ENCODE data around the gene BIRC5.

BIRC5 gene

DNA sequence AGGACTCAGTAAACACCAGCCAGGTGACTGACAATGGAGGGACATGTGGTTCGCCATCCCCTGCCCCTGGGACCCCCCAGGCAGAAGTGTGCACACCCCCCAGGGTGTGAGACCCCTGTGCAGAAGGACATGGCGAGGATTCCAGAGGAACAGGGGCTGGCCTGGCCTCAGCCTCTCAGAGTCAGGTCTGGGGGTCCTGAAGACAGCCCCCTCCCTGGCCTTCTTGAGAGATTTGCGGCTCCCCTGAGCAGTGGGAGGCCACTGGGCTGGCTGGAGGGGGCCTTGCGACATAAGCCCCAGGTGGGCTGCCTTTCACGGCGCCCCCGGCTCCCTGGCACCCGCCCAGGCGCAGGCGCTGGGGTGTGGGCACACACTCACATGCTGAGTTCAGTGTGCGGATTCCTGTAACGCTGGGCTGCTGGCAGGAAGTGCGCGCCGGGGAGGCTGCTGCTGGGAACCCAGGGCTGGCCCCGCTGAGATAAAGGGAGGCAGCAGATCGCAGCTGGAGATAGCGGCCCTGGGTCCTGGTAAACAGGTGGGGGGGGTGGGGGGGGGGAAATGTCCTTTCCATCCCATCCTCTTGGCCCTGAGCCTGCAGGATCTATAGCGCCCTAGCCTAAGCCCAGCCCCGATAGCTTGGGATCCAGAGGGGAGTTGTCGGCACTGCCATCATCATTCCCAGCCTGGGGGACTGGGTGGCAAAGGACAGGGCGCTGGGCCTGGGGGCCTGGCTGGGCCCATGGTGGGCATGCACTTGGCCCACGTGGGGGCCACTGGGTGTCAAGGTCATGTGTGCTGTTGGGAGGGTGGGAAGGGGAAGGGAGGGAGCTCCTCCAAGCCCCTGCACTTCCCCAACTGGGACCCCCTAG, 44.5 kb downstream of the BIRC5 start:
- peak; percentile 80 for DNase-seq

DNA sequence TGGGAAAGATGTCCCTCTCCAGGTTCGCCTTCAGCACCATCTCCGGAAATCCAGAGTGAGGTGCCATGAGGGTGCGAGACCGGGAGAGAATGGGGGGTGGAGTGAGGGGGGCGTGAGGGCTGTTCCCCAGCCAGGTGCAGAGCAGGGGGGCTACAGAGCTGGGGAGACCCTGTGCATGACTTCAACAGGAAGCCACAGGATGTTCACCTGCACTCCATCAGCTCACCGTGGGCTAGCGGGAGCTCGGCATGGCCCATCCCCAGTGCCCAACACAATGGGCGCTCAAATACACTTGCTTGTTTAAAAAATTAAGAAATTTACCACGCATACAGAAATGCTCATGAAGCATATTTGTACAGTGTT, 45.1 kb downstream of the BIRC5 start:
- no peak for DNase-seq

DNA sequence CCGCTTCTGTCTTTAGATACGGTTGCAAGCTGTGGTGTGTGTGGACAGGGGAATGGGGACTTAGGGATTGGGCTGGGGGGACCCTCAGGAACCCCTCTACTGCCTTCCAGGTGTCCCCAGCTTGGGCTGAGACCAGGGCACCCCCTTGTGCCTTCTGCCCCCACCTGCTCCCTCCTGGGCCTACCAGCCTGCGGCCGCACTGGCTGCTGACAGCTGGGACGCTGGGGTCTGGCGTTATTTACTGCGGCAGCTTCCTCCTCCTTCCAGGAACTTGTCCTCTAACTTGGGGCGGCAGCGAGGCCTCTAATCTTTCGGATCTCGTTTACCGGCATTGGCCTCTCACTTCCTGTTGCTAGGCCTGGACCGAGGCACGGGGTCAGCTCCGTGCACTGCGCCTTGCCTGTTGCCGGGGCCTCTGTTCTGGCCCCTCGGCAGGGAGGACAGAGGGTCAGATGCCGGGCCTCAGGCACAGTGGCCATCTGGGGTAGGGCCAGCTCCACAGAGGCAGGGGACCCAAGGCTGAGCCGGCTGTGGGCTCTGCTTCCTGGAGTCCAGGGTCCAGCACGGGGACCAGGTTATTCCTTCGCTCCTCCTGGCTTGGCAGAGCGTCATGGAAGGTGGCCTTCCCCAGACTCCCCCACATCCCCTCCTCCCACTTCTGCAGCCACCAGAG, 49.1 kb downstream of the BIRC5 start:
- DNase-seq: peak; percentile 35

DNA sequence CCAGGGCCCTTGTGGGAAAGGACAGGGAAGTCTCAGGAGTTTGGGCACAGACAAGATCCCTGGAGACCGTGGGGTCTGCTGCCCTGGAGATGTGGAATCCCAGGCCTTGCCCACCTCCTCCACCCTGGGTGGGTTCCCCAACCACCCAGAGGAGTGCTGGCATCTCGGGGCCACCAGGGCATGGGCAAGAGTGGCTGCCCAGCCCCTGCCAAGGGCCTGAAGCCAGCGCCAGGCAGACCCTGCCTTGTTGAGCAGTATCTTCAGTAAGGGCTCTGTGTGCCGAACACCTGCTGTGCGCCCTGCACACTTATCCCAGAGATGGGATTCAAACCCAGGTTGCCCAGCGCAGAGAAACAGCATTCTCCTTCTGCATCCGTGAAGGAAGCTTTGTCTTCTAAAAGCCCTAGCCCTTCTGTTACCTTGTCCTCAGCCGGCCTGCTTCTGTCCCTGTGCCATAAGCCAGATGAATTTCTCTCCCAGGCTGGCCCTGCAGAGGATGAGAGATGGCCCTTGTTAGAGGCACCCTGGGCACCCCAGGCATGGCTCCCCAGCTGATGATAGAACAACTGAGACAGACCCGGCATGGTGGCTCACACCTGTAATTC, 49.8 kb downstream of the BIRC5 start:
- no peak for DNase-seq

DNA sequence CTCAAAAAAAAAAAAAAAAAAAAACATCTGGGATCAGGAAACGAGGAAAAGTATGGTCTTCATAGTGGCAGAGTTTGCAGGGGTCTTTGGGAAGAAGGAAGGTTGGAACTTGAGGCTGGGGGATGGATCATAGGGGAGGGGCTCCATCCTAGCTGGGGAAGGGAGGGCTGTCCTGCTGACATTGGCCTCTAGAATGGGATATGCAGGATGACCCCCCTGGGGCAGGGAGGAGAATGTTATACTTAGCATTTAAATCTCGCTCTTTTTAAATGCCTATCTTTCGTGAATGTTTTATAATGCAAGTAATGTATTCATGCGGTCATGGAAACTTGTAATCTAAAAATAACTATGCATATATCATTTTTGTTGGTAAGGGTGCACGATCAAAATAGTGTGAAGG, 50.5 kb downstream of the BIRC5 start:
- no peak for DNase-seq

DNA sequence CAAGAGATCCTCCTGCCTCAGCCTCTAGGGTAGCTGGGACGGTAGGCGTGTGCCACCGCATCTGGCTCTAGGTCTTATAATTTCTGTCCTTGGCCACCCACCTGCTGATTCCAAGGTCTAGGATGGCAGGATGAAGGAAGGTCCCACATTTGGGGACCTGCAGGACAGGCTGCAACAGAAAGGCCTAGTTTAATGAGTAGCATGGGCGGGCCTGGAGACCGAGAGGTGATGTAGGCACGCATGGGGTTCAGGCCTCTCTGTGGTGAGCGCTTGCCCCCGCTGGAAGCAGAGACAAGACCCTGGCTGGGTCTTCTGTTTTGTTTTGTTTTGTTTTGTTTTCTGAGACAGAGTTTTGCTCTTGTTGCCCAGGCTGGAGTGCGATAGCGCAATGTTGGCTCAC, 51.1 kb downstream of the BIRC5 start:
- DNase-seq: no peak

DNA sequence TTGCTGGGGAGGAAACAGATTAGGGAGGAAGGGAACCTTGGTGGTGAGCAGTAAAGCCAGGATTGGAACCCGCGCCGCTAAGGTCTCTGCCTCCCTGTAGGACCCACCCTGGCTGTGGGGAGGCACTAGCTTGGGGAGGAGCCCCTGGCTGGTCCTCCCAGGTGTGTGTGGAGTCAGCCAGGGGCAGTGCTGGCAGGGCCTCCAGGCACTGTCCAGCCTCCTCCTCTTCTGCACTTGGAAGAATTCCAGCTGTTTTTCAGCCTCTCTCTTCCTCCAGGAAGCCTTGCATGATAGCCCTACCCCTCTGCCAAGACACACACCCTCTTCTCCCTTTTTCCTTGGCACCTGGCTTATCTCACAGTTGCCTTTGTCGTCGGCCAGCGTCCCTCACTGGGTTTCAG, 52.2 kb downstream of the BIRC5 start:
- DNase-seq: no peak

DNA sequence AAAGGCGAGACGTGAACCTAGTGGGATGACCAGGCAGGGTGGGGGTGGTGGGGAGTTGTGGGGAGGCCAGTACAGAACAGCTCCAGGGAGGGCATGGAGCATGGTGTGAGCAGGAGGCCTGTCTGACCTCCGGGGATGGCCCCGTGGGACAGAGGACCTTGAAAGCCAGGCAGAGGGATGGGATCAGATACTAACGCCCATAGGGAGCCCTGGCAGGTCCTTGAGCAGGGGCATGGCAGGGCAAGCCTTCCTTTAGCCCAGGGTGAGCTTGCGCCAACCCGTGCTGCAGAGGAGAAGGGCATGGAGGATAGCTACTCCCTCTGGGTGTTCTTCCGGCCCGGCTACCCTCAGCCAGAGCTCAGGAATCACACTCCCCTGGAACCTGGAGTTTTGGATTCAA, 52.7 kb downstream of the BIRC5 start:
- no peak for DNase-seq

DNA sequence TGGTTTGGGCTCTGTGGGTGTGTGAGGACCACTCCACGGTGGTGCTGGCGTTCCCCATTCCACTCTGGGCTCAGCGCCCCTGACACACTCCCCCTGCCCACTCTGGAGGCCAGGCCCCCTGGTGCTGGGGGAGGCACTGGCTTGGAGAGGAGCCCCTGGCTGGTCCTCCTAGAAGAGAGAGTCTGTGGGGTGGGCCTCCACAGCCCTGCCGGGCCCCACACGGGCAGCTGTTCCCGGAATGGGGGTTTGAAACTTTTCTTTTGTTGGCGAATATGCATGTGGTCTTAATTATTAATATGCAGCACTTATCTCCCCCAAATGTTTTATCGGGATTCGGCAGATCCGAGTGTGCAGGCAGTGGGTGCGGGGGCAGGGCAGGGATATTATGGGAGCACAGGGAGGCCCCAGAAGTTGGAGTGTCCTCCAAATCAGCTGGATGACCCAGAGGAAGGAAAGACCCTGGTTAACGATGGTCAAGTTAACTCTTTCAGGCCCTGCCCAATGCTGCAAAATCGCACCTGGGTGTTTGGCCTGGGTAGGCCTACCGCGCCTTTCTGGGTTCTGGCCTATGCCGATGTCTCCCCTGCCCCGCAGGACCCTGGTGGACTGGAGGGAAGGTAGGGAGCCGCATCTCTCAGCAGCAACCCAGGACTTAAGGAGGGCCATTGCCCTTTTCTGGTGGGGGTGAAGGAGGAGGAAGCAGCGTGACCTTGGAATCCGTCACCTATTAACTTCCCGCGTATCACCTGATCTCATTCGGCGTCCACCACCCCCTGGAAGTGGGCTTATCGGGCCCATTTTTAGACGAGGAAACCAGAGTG, 53.4 kb downstream of the BIRC5 start:
- DNase-seq: no peak

DNA sequence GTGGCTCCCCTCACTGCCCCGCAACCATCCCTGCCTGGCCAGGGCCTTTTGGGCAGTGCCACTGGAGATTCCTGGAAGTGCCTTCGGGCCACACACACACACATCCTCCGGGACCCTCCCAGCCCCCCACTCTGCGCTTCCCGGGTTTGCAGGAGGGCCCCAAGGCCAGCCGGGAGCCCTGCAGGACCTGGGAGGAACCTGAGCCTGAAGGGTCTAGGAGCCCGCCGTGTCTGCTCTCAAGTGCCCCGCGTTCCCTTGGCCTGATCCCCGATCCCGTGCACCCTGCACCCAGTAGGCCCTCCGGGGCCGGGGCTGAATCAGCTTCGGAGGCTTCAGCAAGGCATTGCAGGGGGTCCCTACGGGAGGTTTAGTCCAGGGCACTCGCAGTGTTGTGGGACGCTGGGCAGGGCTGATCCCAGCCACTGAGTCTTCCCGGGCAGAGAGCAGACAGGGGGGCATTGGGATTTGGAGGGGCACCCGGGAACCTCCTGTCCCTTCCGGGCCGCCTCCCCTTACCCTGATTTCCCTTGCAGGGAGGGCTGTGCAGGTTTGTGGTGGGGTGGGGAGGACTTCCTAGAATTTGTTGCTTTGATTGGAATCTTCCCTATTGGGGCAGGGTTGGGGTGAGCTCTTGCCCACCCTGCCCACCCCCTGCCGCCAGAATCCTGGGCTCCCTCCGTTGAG, 54.3 kb downstream of the BIRC5 start:
- no peak for DNase-seq

DNA sequence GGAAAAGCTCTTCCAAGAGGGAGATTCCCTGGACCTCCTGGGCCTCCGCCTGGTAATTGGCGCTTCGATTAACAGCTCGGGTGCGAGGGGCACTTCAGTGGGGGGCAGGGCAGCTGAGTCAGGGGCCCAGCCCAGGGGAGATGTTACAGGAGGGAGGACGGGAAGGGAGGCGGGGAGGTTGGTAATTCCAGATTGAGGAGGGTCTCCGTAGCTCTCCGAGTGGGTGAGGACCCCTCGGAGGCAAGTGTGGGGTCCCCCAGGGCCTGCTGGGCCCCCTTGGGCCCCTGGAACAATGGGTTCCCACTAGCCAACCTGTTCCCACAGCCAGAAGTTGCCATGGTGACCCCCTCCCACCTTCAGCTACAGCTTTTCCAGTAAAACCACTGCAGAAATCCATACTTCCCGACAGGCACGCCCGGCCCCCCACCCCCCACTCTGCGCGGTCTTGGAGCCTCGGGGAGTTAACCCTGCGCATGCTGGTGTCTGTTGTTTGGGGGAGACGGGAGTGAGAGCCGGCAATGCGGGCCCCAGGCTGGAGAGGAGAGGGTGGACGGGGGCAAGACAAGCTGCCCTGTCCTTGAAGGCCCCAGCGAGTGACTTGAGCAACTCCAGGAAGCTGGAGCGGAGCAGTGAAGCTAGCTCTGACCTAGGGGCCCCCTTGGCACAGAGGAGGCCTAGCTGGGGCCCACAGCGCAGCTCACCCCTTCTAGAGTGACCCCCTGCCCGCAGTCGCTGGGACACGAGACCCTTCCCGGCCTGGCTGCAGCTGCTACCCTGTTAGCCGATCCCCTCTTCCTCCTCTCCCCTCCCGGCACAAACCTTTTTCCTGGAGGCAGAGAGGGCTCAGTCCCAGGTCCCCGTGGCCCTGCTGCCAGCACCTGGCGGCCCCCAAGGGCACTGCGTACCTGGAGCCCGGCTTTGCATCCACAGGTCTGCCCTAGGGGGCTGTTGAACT, 55.2 kb downstream of the BIRC5 start:
- DNase-seq: no peak

DNA sequence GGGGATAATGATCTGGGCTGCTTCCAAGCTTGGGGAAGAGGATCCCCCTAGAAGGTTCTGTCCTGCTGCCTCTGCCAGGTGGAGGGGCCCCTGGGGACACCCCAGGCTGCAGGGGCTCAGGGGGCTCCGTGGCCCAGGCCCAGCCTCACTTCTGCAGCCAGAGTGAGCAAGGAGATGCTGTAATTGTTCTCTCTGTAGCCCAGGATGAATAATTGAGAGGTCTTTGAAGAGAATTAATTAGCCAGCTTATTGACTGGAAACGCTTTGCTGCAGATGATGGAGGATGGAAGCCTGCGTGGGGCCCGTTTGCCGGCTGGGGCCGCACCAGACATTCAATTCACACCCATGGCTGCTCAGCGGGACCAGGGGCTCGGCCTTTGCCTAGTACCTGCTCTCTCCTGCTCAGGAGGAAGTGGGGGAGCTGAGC, 55.9 kb downstream of the BIRC5 start:
- no peak for DNase-seq

DNA sequence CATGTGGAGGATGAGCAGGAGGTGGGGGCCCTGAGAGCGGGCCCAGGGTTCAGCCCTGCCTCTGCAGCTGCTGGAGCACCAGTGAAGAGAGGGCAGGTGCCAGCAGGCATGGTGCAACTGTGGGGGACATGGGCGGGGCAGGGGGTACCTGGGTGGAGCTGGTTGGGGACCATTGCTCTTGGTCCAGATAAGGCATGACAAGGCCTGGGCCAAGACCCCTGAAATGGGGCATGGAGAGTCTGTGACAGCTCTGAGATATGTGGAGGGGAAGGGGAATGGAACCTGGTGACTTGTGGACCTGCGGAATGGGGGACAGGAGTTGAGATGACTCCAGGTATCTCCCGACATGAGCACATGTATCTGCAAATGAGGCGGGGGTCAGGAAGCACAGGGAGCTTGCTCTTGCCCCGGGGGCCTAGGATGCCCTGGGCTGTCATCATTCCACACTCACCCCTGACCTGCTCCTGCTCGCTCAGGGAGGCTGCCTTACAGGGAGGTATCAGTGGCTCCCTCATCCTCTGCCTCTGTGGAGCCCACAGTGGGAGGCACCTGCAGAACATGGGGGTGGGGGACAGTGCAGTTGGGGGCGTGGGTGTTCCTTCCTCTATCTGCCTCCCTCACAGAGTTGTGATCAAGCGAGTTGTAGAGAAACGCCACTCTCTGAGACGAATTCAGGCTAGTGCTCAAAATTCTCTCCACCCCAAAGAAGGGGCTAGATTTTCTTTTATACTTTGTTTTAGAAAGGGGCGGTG, 57.5 kb downstream of the BIRC5 start:
- no peak for DNase-seq

DNA sequence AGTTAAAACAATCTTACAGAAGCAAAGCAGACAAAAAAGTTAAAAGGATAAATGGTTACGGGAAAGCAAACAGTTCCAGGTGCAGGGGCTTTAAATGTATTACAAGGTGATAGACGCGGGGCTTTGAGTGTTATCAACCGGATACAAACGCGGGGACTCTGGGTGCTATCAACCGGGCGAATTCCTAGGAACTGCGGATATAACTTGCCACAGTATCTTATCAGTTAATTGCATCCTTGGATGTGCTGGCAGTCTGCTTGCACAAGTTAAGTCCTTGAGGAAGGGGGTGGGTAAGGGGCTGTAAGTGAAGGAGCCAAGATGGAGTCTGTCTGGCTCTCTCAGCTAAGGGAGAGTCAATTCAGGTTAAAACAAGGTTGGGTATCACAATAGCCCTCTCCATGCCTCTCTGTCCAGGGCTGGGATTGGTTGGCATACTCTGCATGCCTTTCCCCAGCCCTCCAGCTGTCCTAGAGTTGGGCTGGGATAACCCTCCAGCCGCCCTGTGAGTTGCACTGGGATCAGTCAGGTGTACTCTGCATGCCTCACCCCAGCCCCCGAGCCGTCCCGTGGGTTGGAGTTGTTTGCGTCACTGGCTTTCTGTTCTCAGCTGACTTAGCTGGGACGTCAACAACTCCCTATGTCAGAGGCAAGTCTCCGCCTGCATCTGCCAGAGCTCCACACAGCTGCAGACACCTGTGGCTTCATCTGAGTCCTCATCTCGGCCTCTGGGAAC, 58.3 kb downstream of the BIRC5 start:
- DNase-seq: peak; percentile 80

DNA sequence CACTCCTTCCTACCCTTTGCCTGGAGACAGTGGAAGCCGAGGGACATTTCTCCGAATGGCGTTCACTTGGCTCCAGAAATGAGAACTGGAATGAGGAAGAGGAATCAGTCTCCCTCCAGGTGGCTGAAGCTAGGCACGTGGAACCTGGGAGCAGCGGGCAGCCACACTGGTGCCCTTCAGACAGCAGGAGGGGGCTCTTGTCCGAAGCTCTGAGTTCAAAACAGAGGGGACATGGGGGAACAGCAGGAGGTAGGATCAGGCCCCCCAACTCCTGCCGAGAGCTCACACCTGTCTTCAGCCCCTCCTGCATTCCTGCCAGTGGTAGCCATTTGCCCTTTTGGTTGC, 58.8 kb downstream of the BIRC5 start:
- no peak for DNase-seq

DNA sequence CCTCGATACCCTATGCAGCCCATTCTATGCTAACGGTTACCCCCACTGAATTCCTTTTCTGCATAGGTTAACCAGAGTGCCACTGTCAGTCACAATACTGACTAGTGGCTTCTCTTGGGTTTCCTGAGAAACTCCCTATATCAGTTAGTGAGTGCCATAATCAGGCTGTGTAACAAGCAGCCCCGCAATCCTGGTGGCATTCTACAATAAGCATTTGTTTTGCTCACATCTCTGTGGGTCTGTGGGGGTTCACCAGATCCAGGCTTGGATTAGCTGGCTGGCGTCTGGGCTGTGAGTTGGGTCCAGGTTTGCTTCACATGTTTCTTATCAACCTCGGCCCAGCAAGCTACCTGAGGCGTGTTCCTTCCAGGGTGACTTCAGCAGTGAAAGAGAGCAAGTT, 59.8 kb downstream of the BIRC5 start:
- no peak for DNase-seq
